ENCODE data around the gene WWC2.

Gene WWC2

DNA sequence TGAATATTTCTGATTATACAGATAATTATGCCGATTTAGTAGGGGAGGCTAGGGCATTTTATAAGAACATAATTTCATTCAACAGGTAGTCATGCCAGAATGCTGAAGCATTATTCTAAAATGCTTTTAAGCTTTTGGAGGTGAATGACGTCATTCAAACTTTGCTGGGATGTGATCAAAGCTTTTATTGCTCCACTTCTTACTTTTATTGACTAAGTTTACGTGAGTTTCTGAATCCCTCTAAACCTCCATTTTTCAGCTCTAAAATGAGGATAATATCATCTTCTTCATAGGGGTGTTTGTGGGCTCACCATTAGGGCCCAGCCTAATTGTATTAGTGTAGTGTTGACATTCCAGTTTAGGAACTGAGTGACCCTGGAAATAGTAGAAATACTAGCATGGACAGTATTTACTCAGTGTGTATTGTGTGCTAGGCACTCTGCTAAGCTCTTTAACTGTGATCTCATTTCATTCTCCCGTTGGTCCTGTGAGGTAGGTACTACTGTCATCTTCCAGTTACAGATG lies 3.0 kb downstream of the WWC2 start:
- Histone ChIP-seq H3K36me3 (ENCODE audit: control insufficient read depth, insufficient read depth, low read length) (no peaks in the 10 kb centered on the region), H3K4me3 (ENCODE audit: low read length) (no peak overlapping the region), H3K79me2 (ENCODE audit: control insufficient read depth, insufficient read depth, low read length) (peaks cover 58% of the 10 kb centered on the region), H3K79me1 (ENCODE audit: low read length) (no peaks in the 10 kb centered on the region), H3K18ac (ENCODE audit: low read length) (no peak overlapping the region), H2BK120ac (ENCODE audit: low read depth, low read length) (no peak overlapping the region), H3K4ac (ENCODE audit: low read depth, low read length) (no peak overlapping the region), H3K4me1 (ENCODE audit: control insufficient read depth, low read depth, low read length) (no peaks in the 10 kb centered on the region), H4K5ac (ENCODE audit: low read length) (no peak overlapping the region), H3K9ac (ENCODE audit: low read length) (no peak overlapping the region), H3K56ac (ENCODE audit: low read length) (no peak overlapping the region), H3K23ac (ENCODE audit: low read length) (no peak overlapping the region), H2BK15ac (replicated peaks; ENCODE audit: low read depth) (no peak overlapping the region), H2BK5ac (ENCODE audit: low read length) (no peak overlapping the region), H3K4me2 (ENCODE audit: low read length) (no peak overlapping the region), H4K8ac (ENCODE audit: low read depth, low read length) (no peak overlapping the region), H3K27me3 (ENCODE audit: insufficient read depth, low read length, poor library complexity) (no peaks in the 10 kb centered on the region), H3K27ac (ENCODE audit: low read depth, low read length) (no peak overlapping the region), H2AK5ac (ENCODE audit: low read length) (no peak overlapping the region)
- no CpG with 5 or more reads among the region's 4 CpGs for WGBS (ENCODE audit: extremely low coverage, insufficient coverage, low lambda C conversion rate)
- no peak for DNase-seq

- H3K36me3 ChIP-seq (ENCODE audit: control insufficient read depth, insufficient read depth, low read length), result no peaks in the 10 kb centered on the region
- H3K27ac ChIP-seq (ENCODE audit: low read depth, low read length), result no peak overlapping the region
- no CpG with 5 or more reads among the region's 5 CpGs for WGBS (ENCODE audit: extremely low coverage, insufficient coverage, low lambda C conversion rate)
- no peak overlapping the region for H2AK5ac ChIP-seq (ENCODE audit: low read length)
- H3K27me3 ChIP-seq (ENCODE audit: insufficient read depth, low read length, poor library complexity), result no peaks in the 10 kb centered on the region
- DNase-seq, result peak; percentile 73
- no peak overlapping the region for H4K5ac ChIP-seq (ENCODE audit: low read length)
- peaks cover 2% of the 10 kb centered on the region for H3K79me1 ChIP-seq (ENCODE audit: low read length)
- no peak overlapping the region for H2BK120ac ChIP-seq (ENCODE audit: low read depth, low read length)
- H3K4me1 ChIP-seq (ENCODE audit: control insufficient read depth, low read depth, low read length), result no peaks in the 10 kb centered on the region
- no peak overlapping the region for H3K4ac ChIP-seq (ENCODE audit: low read depth, low read length)
- H3K18ac ChIP-seq (ENCODE audit: low read length), result no peak overlapping the region
- peaks cover 69% of the 10 kb centered on the region for H3K79me2 ChIP-seq (ENCODE audit: control insufficient read depth, insufficient read depth, low read length)
- no peak overlapping the region for H3K56ac ChIP-seq (ENCODE audit: low read length)
- no peak overlapping the region for H2BK15ac ChIP-seq (replicated peaks; ENCODE audit: low read depth)
- H3K23ac ChIP-seq (ENCODE audit: low read length), result no peak overlapping the region
- H3K4me3 ChIP-seq (ENCODE audit: low read length), result no peak overlapping the region
- no peak overlapping the region for H4K8ac ChIP-seq (ENCODE audit: low read depth, low read length)
- H3K4me2 ChIP-seq (ENCODE audit: low read length), result no peak overlapping the region
- no peak overlapping the region for H2BK5ac ChIP-seq (ENCODE audit: low read length)
- no peak overlapping the region for H3K9ac ChIP-seq (ENCODE audit: low read length)
Measured at GRCh38 chr4:183105092-183105491, 6.0 kb downstream of the WWC2 start.

DNA sequence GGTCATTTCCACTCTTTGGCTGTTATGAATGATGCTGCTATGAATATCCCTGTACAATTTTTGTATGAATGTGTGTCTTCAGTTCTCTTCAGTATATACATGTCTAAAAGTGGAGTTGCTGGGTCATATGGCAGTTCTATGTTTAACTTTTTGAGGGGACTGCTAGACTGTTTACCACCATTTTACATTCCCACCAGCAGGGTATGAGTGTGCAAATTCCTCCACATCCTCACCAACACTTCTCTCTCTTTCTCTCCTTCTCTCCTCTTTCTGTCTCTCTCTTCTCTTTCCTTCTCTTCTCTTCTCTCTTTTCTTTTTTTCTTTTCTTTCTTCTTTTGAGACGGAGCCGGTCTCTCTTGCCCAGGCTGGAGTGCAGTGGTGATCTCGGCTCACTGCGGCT lies 7.8 kb downstream of the WWC2 start:
- Histone ChIP-seq H2BK15ac (replicated peaks; ENCODE audit: low read depth) (no peak overlapping the region), H2AK5ac (ENCODE audit: low read length) (no peak overlapping the region), H3K18ac (ENCODE audit: low read length) (peak overlapping the region; percentile 2), H3K4me2 (ENCODE audit: low read length) (no peak overlapping the region), H3K4me3 (ENCODE audit: low read length) (no peak overlapping the region), H3K27ac (ENCODE audit: low read depth, low read length) (no peak overlapping the region), H2BK120ac (ENCODE audit: low read depth, low read length) (no peak overlapping the region), H4K5ac (ENCODE audit: low read length) (no peak overlapping the region), H3K9ac (ENCODE audit: low read length) (no peak overlapping the region), H2BK5ac (ENCODE audit: low read length) (no peak overlapping the region), H3K4me1 (ENCODE audit: control insufficient read depth, low read depth, low read length) (no peaks in the 10 kb centered on the region), H3K23ac (ENCODE audit: low read length) (no peak overlapping the region), H3K4ac (ENCODE audit: low read depth, low read length) (no peak overlapping the region), H3K56ac (ENCODE audit: low read length) (no peak overlapping the region), H3K36me3 (ENCODE audit: control insufficient read depth, insufficient read depth, low read length) (no peaks in the 10 kb centered on the region), H3K27me3 (ENCODE audit: insufficient read depth, low read length, poor library complexity) (no peaks in the 10 kb centered on the region), H3K79me2 (ENCODE audit: control insufficient read depth, insufficient read depth, low read length) (peaks cover 75% of the 10 kb centered on the region), H3K79me1 (ENCODE audit: low read length) (peaks cover 2% of the 10 kb centered on the region), H4K8ac (ENCODE audit: low read depth, low read length) (no peak overlapping the region)
- DNase-seq, result peak; percentile 52
- no CpG with 5 or more reads among the region's 4 CpGs for WGBS (ENCODE audit: extremely low coverage, insufficient coverage, low lambda C conversion rate)

DNA sequence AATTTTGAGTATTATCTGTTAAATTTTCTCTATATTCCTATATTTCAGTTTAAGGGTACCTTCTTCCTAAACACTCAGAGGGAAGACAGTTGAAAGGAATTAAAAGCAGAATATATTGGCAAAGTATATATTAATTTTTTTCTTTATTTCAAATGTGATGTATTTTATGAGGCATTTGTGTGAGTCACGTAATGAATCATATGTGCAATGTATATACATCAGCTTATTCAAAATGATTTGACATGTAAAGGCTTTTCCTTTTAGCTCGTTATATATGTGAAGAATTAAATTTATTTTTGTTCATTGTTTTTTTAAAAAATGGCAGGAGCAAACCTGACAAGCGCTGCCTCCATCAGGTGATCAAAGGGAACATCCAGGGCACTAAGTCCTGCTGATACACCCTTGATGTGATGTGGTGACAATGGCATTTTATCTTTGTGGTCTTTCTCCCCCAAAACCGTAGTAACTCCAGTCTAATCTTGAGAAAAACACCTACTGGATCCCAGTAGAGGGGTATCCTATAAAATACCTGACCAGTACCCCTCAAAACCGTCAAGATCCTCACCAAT lies 8.9 kb downstream of the WWC2 start:
- no peak overlapping the region for H3K23ac ChIP-seq (ENCODE audit: low read length)
- peak; percentile 51 for DNase-seq
- H3K36me3 ChIP-seq (ENCODE audit: control insufficient read depth, insufficient read depth, low read length), result no peaks in the 10 kb centered on the region
- H3K27ac ChIP-seq (ENCODE audit: low read depth, low read length), result no peak overlapping the region
- peaks cover 2% of the 10 kb centered on the region for H3K79me1 ChIP-seq (ENCODE audit: low read length)
- no peak overlapping the region for H3K4me2 ChIP-seq (ENCODE audit: low read length)
- H4K8ac ChIP-seq (ENCODE audit: low read depth, low read length), result no peak overlapping the region
- H3K27me3 ChIP-seq (ENCODE audit: insufficient read depth, low read length, poor library complexity), result no peaks in the 10 kb centered on the region
- no CpG with 5 or more reads among the region's 5 CpGs for WGBS (ENCODE audit: extremely low coverage, insufficient coverage, low lambda C conversion rate)
- H3K4ac ChIP-seq (ENCODE audit: low read depth, low read length), result no peak overlapping the region
- H3K4me3 ChIP-seq (ENCODE audit: low read length), result no peak overlapping the region
- H2AK5ac ChIP-seq (ENCODE audit: low read length), result no peak overlapping the region
- no peak overlapping the region for H2BK120ac ChIP-seq (ENCODE audit: low read depth, low read length)
- H3K18ac ChIP-seq (ENCODE audit: low read length), result no peak overlapping the region
- no peak overlapping the region for H3K56ac ChIP-seq (ENCODE audit: low read length)
- H3K4me1 ChIP-seq (ENCODE audit: control insufficient read depth, low read depth, low read length), result no peaks in the 10 kb centered on the region
- H3K9ac ChIP-seq (ENCODE audit: low read length), result no peak overlapping the region
- no peak overlapping the region for H2BK5ac ChIP-seq (ENCODE audit: low read length)
- H2BK15ac ChIP-seq (replicated peaks; ENCODE audit: low read depth), result no peak overlapping the region
- peaks cover 75% of the 10 kb centered on the region for H3K79me2 ChIP-seq (ENCODE audit: control insufficient read depth, insufficient read depth, low read length)
- H4K5ac ChIP-seq (ENCODE audit: low read length), result no peak overlapping the region

DNA sequence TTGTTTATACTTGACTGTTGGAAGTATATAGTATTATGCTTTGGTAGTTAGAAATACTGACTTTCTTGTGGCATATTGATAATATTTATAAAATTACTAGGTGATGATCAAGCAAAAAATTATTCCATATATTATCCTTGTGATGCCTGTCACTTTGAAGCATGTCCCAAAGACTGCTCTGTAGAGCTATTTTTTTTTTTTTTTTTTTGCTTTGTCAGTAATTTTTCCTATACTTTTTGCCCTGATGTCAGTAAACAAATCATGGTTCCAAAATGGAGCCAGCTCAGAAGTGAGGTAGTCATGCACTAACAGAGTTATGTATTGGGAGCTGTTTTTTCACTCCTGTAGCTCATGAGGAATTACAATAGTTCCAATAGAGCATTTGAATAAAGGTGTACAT lies 11.2 kb downstream of the WWC2 start:
- no peak overlapping the region for H4K5ac ChIP-seq (ENCODE audit: low read length)
- H3K18ac ChIP-seq (ENCODE audit: low read length), result no peak overlapping the region
- no peak overlapping the region for H3K23ac ChIP-seq (ENCODE audit: low read length)
- no peak overlapping the region for H2BK120ac ChIP-seq (ENCODE audit: low read depth, low read length)
- H3K27me3 ChIP-seq (ENCODE audit: insufficient read depth, low read length, poor library complexity), result no peaks in the 10 kb centered on the region
- H3K27ac ChIP-seq (ENCODE audit: low read depth, low read length), result no peak overlapping the region
- H2BK15ac ChIP-seq (replicated peaks; ENCODE audit: low read depth), result no peak overlapping the region
- H2AK5ac ChIP-seq (ENCODE audit: low read length), result no peak overlapping the region
- H2BK5ac ChIP-seq (ENCODE audit: low read length), result no peak overlapping the region
- peaks cover 82% of the 10 kb centered on the region for H3K79me2 ChIP-seq (ENCODE audit: control insufficient read depth, insufficient read depth, low read length)
- H4K8ac ChIP-seq (ENCODE audit: low read depth, low read length), result no peak overlapping the region
- H3K4ac ChIP-seq (ENCODE audit: low read depth, low read length), result no peak overlapping the region
- DNase-seq, result no peak
- H3K36me3 ChIP-seq (ENCODE audit: control insufficient read depth, insufficient read depth, low read length), result no peaks in the 10 kb centered on the region
- no peak overlapping the region for H3K4me3 ChIP-seq (ENCODE audit: low read length)
- H3K9ac ChIP-seq (ENCODE audit: low read length), result no peak overlapping the region
- no peak overlapping the region for H3K4me2 ChIP-seq (ENCODE audit: low read length)
- peaks cover 5% of the 10 kb centered on the region for H3K79me1 ChIP-seq (ENCODE audit: low read length)
- H3K56ac ChIP-seq (ENCODE audit: low read length), result no peak overlapping the region
- H3K4me1 ChIP-seq (ENCODE audit: control insufficient read depth, low read depth, low read length), result no peaks in the 10 kb centered on the region

GRCh38 chr4:183111452-183111885 lies 12.4 kb downstream of the WWC2 start:
- no peak overlapping the region for H2BK15ac ChIP-seq (replicated peaks; ENCODE audit: low read depth)
- no peak overlapping the region for H3K9ac ChIP-seq (ENCODE audit: low read length)
- no peak overlapping the region for H3K27ac ChIP-seq (ENCODE audit: low read depth, low read length)
- WGBS (ENCODE audit: extremely low coverage, insufficient coverage, low lambda C conversion rate), result no CpG with 5 or more reads among the region's 4 CpGs
- peak; percentile 59 for DNase-seq
- H2AK5ac ChIP-seq (ENCODE audit: low read length), result no peak overlapping the region
- H3K79me2 ChIP-seq (ENCODE audit: control insufficient read depth, insufficient read depth, low read length), result peaks cover 83% of the 10 kb centered on the region
- H3K79me1 ChIP-seq (ENCODE audit: low read length), result peaks cover 5% of the 10 kb centered on the region
- H3K27me3 ChIP-seq (ENCODE audit: insufficient read depth, low read length, poor library complexity), result no peaks in the 10 kb centered on the region
- no peak overlapping the region for H3K56ac ChIP-seq (ENCODE audit: low read length)
- no peak overlapping the region for H3K18ac ChIP-seq (ENCODE audit: low read length)
- H2BK5ac ChIP-seq (ENCODE audit: low read length), result no peak overlapping the region
- no peaks in the 10 kb centered on the region for H3K36me3 ChIP-seq (ENCODE audit: control insufficient read depth, insufficient read depth, low read length)
- no peak overlapping the region for H3K4me3 ChIP-seq (ENCODE audit: low read length)
- H3K23ac ChIP-seq (ENCODE audit: low read length), result no peak overlapping the region
- H2BK120ac ChIP-seq (ENCODE audit: low read depth, low read length), result no peak overlapping the region
- no peaks in the 10 kb centered on the region for H3K4me1 ChIP-seq (ENCODE audit: control insufficient read depth, low read depth, low read length)
- no peak overlapping the region for H3K4me2 ChIP-seq (ENCODE audit: low read length)
- H4K8ac ChIP-seq (ENCODE audit: low read depth, low read length), result no peak overlapping the region
- H4K5ac ChIP-seq (ENCODE audit: low read length), result no peak overlapping the region
- no peak overlapping the region for H3K4ac ChIP-seq (ENCODE audit: low read depth, low read length)

Data from mesendoderm (in vitro differentiated cells).